Measurements from ENCODE around the gene ITPR2.
"Not testable (repeated sequence)": the region's sequence is repeated elsewhere in the genome, so short reads cannot be mapped to it uniquely, and the experiment has no call there.

ITPR2 gene

GRCh38 chr12:26433701-26434100 lies 399.3 kb downstream of the ITPR2 start:
- not testable (repeated sequence) for DNase-seq

- DNase-seq: no peak
These were observed 401.8 kb downstream of the ITPR2 start for GRCh38 chr12:26431211-26431610.

GRCh38 chr12:26430596-26430995 lies 402.4 kb downstream of the ITPR2 start:
- not testable (repeated sequence) for DNase-seq

- DNase-seq: no peak
These were observed 403.8 kb downstream of the ITPR2 start for GRCh38 chr12:26429070-26429691.

GRCh38 chr12:26428420-26428819 lies 404.6 kb downstream of the ITPR2 start:
- DNase-seq: no peak

GRCh38 chr12:26426652-26427051 lies 406.3 kb downstream of the ITPR2 start:
- no peak for DNase-seq

GRCh38 chr12:26425587-26426260 lies 407.3 kb downstream of the ITPR2 start:
- no peak for DNase-seq

- DNase-seq: no peak
These were observed 410.1 kb downstream of the ITPR2 start for GRCh38 chr12:26422839-26423398.

GRCh38 chr12:26416550-26416949 lies 416.4 kb downstream of the ITPR2 start:
- no peak for DNase-seq

- no peak for DNase-seq
These were observed 422.3 kb downstream of the ITPR2 start for GRCh38 chr12:26410689-26411088.

- no peak for DNase-seq
These were observed 426.2 kb downstream of the ITPR2 start for GRCh38 chr12:26406813-26407212.

GRCh38 chr12:26406391-26406790 lies 426.6 kb downstream of the ITPR2 start:
- no peak for DNase-seq

- no peak for DNase-seq
These were observed 429.4 kb downstream of the ITPR2 start for GRCh38 chr12:26403601-26404000.

GRCh38 chr12:26402648-26403047 lies 430.3 kb downstream of the ITPR2 start:
- no peak for DNase-seq

- DNase-seq: no peak
These were observed 431.1 kb downstream of the ITPR2 start for GRCh38 chr12:26401874-26402273.

- no peak for DNase-seq
These were observed 432.4 kb downstream of the ITPR2 start for GRCh38 chr12:26400627-26401026.

- DNase-seq: peak; percentile 46
These were observed 433.6 kb downstream of the ITPR2 start for GRCh38 chr12:26399381-26399780.

GRCh38 chr12:26396402-26396801 lies 436.6 kb downstream of the ITPR2 start:
- DNase-seq: no peak

GRCh38 chr12:26389343-26389742 lies 443.7 kb downstream of the ITPR2 start:
- DNase-seq: no peak

GRCh38 chr12:26384536-26384935 lies 448.5 kb downstream of the ITPR2 start:
- no peak for DNase-seq

- DNase-seq: no peak
These were observed 450.0 kb downstream of the ITPR2 start for GRCh38 chr12:26383041-26383440.

GRCh38 chr12:26380897-26381296 lies 452.1 kb downstream of the ITPR2 start:
- no peak for DNase-seq

- no peak for DNase-seq
These were observed 453.1 kb downstream of the ITPR2 start for GRCh38 chr12:26379777-26380467.

- no peak for DNase-seq
These were observed 454.3 kb downstream of the ITPR2 start for GRCh38 chr12:26378711-26379110.

Measured in hematopoietic multipotent progenitor cell treated with erythropoietin and hydrocortisone succinate and interleukin-3 and kit ligand, for 6 days (in vitro differentiated cells).